ENCODE measurements around the gene PDF.

The PDF gene

DNA sequence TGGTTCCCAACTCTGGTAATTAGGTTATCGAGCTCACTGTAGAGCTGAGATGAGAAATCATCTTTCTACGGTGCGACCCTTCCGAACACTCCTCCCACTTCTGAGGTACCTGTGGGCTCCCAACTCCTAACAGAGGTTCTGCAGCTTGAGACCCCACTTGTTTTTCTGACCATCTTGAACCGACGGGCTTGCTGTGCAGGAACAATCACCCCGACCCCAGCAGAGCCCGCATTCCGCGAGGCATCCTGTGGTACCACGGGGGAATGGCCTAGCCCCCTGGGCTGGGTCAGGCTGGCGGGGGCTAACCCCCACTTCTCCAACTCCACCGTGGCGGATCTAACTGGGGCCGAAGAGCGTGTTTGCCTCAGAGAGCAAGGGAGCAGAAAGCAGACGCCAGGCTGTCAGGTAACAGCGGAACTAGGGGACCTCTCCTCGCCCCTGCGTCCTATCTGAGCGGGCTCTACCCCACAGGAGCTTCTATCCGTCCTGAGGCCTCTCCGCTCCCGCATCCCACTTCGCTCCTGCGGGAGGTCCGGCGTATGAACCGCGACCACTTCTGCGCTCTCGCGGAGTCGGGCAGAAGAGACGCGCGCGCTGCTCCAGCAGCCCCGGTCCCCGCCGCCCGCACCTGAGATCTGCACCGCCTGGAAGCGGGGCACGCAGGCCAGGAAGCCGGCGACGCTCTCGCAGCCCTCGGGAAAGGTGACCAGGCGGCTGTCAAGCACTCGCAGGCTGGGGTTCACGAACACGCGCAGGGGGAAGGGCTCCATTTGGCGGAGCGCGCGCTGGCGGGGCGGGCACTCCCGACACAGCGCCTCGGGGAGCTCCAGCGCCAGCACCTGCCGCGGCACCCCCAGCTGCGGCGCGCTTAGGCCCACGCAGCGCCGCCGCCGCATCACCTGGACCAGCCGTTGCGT lies 761 bp downstream of the PDF start:
- Histone ChIP-seq H2AFZ (ENCODE audit: low read depth, low read length) (peak overlapping the region; percentile 51), H3K4me3 (ENCODE audit: low read length) (peak overlapping the region; percentile 76), H3K9me3 (ENCODE audit: low read length) (no peaks in the 10 kb centered on the region), H3K27me3 (ENCODE audit: insufficient read depth, low read length) (no peaks in the 10 kb centered on the region), H3K4me1 (ENCODE audit: insufficient read depth, low read length) (peaks cover 20% of the 10 kb centered on the region), H3K36me3 (ENCODE audit: insufficient read depth, low read length) (peaks cover 70% of the 10 kb centered on the region)

DNA sequence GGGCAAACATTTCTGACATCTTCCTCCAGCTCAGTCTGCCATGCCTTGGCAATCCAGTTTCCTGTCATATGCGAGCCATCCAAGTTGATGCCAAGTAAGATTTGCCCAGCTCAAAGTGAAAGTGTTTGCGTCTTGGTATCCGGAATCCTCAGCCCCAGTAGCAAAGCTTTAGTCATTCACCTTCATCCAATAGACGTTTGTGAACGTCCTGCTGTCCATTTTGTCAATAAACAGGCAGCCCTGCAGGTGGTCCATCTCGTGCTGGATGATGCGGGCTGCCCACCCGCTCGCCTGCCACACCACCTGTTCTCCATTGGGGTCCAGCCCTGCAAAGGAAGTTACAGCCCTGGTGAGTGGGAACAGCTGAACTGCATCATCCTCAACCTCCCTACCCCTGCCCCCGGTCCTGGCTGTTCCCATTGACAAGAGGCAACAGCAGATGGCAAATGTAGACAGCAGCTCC lies 1.5 kb downstream of the PDF start:
- no peak overlapping the region for H2AFZ ChIP-seq (ENCODE audit: low read depth, low read length)
- H3K36me3 ChIP-seq (ENCODE audit: insufficient read depth, low read length), result peaks cover 69% of the 10 kb centered on the region
- H3K4me3 ChIP-seq (ENCODE audit: low read length), result peak overlapping the region; percentile 76
- H3K4me1 ChIP-seq (ENCODE audit: insufficient read depth, low read length), result peaks cover 20% of the 10 kb centered on the region
- H3K9me3 ChIP-seq (ENCODE audit: low read length), result no peaks in the 10 kb centered on the region
- no peaks in the 10 kb centered on the region for H3K27me3 ChIP-seq (ENCODE audit: insufficient read depth, low read length)

DNA sequence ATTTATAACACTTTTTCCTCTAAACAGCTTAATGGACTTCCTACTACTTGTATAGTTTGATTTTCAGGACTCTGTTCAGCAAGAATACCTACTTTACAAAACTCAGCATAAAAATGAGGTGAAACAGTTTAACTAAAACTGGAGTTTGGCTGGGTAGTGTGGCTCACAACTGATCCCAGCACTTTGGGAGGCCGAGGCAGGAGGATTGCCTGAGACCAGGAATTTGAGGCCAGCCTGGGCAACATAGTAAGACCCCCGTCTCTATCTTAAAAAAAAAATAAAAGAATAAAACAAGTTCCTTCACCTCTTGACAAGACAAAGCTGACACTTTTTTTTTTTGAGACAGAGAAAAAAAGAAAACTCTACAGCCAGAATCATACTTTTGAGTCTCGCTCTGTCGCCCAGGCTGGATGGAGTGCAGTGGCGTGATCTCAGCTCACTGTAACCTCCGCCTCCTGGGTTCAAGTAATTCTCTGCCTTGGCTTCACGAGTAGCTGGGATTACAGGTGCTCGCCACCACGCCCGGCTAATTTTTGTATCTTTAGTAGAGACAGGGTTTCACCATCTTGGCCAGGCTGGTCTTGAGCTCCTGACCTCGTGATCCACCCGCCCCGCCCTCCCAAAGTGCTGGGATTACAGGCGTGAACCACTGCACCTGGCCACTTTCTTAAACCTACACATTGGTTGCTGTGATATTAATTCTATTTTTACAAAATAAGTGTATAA lies 2.6 kb downstream of the PDF start:
- Histone ChIP-seq H3K36me3 (ENCODE audit: insufficient read depth, low read length) (peaks cover 68% of the 10 kb centered on the region), H2AFZ (ENCODE audit: low read depth, low read length) (no peak overlapping the region), H3K27me3 (ENCODE audit: insufficient read depth, low read length) (no peaks in the 10 kb centered on the region), H3K4me3 (ENCODE audit: low read length) (no peak overlapping the region), H3K9me3 (ENCODE audit: low read length) (no peaks in the 10 kb centered on the region), H3K4me1 (ENCODE audit: insufficient read depth, low read length) (peaks cover 20% of the 10 kb centered on the region)

DNA sequence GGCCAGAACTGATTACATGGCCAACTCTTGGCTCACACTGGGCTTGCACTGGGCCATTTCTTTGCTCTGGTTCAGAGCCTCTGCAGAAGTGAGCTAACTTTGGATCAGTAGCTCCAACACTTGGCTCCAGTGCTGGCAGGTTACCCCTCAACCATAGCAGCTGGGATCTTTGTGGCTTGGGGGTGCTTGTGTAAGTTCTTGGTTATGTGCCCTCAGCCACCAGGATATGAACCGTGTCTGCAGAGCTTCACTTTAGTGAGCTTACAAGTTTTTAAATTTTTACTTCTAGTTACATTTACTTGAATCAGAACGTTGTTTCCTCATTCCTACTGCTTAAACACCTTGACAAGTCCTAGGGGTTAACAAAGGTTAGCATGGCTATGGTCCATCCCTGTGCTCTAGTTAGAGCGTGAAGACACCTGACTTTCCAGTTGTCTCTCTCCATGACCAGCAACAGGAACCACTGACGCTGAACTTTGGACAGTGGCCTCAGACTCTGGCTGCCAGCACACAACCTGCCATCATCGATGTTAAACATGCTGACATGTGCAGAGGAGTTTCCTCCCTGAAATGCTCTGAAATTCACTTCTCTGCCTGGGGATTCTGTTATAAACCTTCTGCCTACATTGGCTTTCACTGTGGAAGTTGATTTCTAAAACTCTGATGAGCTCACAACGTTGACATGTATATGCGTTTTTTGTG lies 4.1 kb downstream of the PDF start:
- H3K4me1 ChIP-seq (ENCODE audit: insufficient read depth, low read length), result peaks cover 20% of the 10 kb centered on the region
- H3K36me3 ChIP-seq (ENCODE audit: insufficient read depth, low read length), result peaks cover 75% of the 10 kb centered on the region
- H2AFZ ChIP-seq (ENCODE audit: low read depth, low read length), result no peak overlapping the region
- H3K27me3 ChIP-seq (ENCODE audit: insufficient read depth, low read length), result no peaks in the 10 kb centered on the region
- no peak overlapping the region for H3K4me3 ChIP-seq (ENCODE audit: low read length)
- no peaks in the 10 kb centered on the region for H3K9me3 ChIP-seq (ENCODE audit: low read length)

DNA sequence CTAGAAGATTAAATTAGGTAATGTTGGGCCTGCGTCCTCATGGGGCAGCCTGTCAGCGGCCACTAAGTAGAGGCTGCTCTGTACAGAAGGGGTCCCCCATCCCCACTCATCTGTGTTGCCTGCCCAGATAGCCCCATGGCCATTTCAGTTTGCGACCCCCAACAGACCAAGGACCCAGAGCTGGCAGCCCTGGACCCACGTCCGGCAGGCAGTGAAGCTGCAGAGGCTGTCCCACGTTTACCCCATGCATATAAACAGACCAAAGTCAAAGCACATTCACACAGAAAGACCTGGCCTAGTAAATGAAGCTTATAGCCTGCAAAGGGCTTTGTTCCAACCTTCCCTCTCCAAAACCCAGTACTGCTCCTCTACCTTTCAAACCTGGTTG lies 4.6 kb downstream of the PDF start:
- Histone ChIP-seq H3K4me1 (ENCODE audit: insufficient read depth, low read length) (peaks cover 18% of the 10 kb centered on the region), H3K36me3 (ENCODE audit: insufficient read depth, low read length) (peaks cover 80% of the 10 kb centered on the region), H2AFZ (ENCODE audit: low read depth, low read length) (no peak overlapping the region), H3K4me3 (ENCODE audit: low read length) (no peak overlapping the region), H3K9me3 (ENCODE audit: low read length) (no peaks in the 10 kb centered on the region), H3K27me3 (ENCODE audit: insufficient read depth, low read length) (no peaks in the 10 kb centered on the region)

DNA sequence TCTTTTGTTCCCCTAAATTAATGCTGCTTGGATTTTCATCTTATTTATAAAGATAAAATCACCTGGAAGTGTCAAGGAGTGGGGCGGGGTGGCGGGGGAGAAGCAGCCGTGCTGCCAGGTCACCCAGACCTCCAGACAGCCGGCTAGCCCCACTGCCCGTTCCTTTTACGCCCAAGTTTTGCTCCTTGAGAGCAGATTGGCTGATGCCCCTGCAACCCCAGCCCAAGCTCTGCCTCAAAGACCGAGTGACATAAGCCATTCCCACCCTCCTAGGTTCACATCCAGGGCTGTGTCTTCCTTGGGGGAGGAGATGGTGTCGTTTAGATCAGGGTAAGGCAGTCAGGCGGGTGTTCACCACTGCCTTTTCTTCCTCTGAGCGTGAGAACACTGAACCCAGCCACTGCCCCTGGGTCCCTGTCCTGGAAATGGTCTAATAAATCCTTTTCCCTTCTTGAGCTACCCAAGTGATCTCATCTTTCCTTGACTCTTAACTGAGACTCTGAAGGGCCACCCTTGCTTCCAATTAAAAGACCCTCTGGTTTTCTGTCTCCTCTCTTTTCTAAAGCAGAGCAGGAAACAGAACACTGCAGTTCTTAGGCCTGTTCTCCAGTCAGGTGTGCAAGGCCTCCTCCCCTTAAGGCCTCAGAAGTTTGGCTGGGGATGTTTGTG lies 5.7 kb downstream of the PDF start:
- Histone ChIP-seq H3K27me3 (ENCODE audit: insufficient read depth, low read length) (no peaks in the 10 kb centered on the region), H3K9me3 (ENCODE audit: low read length) (no peaks in the 10 kb centered on the region), H3K36me3 (ENCODE audit: insufficient read depth, low read length) (peaks cover 90% of the 10 kb centered on the region), H2AFZ (ENCODE audit: low read depth, low read length) (no peak overlapping the region), H3K4me3 (ENCODE audit: low read length) (no peak overlapping the region), H3K4me1 (ENCODE audit: insufficient read depth, low read length) (peaks cover 16% of the 10 kb centered on the region)

DNA sequence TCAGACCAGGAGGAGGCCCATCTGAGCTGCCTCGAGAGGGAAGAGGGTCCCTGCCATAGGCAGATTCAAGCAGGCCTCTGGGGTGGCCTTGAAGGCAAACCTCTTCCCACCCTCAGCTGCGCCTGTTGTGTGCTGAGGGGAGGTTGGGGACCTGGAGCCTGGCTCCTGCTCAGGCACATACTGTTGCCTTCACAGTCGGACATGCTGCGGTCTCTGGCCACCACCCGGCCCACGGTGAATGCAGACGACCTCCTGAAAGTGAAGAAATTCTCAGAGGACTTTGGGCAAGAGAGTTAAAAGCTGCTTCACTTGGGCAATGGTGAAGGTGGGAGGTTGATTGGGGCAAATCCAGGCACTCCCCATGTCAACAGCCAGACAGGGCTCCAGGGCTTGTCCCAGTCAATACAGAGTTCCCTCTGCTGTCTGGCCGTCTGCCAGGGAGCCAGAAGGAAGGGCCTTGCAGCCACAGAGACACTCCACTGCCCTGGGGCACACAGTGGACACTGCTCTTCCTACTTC lies 6.3 kb downstream of the PDF start:
- H3K4me1 ChIP-seq (ENCODE audit: insufficient read depth, low read length), result peaks cover 10% of the 10 kb centered on the region
- no peaks in the 10 kb centered on the region for H3K27me3 ChIP-seq (ENCODE audit: insufficient read depth, low read length)
- no peak overlapping the region for H3K4me3 ChIP-seq (ENCODE audit: low read length)
- no peaks in the 10 kb centered on the region for H3K9me3 ChIP-seq (ENCODE audit: low read length)
- H3K36me3 ChIP-seq (ENCODE audit: insufficient read depth, low read length), result peaks cover 91% of the 10 kb centered on the region
- H2AFZ ChIP-seq (ENCODE audit: low read depth, low read length), result no peak overlapping the region

DNA sequence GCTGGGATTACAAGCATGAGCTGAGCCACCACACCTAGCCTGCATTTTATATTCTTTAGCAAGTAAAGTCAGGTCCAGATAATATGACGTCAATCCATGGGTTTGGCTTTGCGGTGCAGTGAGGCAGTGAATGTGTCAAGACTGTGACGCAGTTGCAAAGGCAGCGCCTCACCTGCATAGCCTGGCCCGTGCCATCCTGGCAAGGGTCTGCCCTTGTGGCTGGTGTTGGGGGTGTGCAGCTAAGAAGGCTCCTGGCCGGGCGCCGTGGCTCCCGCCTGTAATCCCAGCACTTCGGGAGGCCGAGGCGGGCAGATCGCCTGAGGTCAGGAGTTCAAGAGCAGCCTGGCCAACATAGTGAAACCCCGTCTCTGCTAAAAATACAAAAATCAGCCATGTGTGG lies 7.0 kb downstream of the PDF start:
- H2AFZ ChIP-seq (ENCODE audit: low read depth, low read length), result no peak overlapping the region
- no peaks in the 10 kb centered on the region for H3K27me3 ChIP-seq (ENCODE audit: insufficient read depth, low read length)
- no peaks in the 10 kb centered on the region for H3K9me3 ChIP-seq (ENCODE audit: low read length)
- no peak overlapping the region for H3K4me3 ChIP-seq (ENCODE audit: low read length)
- peaks cover 3% of the 10 kb centered on the region for H3K4me1 ChIP-seq (ENCODE audit: insufficient read depth, low read length)
- peaks cover 91% of the 10 kb centered on the region for H3K36me3 ChIP-seq (ENCODE audit: insufficient read depth, low read length)

DNA sequence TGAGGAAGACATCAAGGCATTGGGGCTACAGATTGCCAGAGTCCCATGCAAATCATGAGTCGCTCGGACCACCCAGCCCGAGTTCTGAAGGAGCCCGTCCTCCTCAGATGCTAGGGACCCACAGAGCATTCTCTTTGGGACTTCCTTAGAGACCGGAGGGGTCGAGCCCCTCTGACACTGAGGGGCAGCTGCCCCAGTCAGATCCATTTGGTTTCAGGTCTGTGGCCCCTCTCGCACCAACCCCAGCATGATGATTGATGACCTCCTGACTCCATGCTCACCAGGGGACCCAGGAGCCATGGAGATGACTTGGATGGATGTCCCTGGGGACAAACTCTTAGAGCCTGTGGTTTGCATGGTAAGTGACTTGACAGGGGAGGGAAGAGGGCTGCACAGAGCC lies 8.0 kb downstream of the PDF start:
- Histone ChIP-seq H3K9me3 (ENCODE audit: low read length) (no peaks in the 10 kb centered on the region), H3K4me3 (ENCODE audit: low read length) (no peak overlapping the region), H3K27me3 (ENCODE audit: insufficient read depth, low read length) (no peaks in the 10 kb centered on the region), H3K36me3 (ENCODE audit: insufficient read depth, low read length) (peaks cover 90% of the 10 kb centered on the region), H3K4me1 (ENCODE audit: insufficient read depth, low read length) (no peaks in the 10 kb centered on the region), H2AFZ (ENCODE audit: low read depth, low read length) (no peak overlapping the region)

DNA sequence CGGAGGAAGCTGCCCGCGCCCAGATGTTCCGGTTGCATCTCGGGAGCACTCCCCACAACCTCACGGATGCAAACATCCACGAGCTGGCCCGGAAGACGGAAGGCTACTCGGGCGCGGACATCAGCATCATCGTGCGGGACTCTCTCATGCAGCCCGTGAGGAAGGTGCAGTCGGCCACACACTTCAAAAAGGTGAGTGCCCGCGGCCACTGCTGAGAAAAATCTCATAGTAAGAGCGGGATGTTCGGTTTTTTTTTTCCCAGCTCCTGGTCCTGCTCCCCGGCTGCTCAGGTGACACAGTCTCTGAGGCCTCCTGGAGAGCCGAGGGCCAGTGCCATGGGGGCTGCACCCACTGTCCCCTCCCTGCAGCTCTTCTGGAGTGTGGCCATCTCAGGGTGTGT lies 9.3 kb downstream of the PDF start:
- Histone ChIP-seq H3K4me3 (ENCODE audit: low read length) (no peak overlapping the region), H2AFZ (ENCODE audit: low read depth, low read length) (no peak overlapping the region), H3K9me3 (ENCODE audit: low read length) (no peaks in the 10 kb centered on the region), H3K4me1 (ENCODE audit: insufficient read depth, low read length) (no peaks in the 10 kb centered on the region), H3K36me3 (ENCODE audit: insufficient read depth, low read length) (peaks cover 89% of the 10 kb centered on the region), H3K27me3 (ENCODE audit: insufficient read depth, low read length) (no peaks in the 10 kb centered on the region)

DNA sequence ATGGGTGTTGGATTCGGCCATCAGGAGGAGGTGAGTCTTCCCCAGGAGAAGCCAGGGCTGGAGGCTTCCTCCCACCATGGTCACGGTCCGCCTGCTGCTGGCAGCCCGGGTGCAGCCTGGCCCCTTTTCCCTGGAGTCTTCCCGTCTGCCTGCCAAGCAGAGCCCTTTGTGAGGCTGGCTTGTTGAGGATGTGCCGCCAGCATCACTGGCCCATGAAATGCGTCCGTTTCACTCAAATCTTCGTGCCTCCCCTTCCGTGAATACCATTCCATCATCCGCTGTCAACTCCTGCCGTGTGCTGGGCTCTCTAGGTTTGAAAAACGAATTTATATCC lies 9.7 kb downstream of the PDF start:
- Histone ChIP-seq H3K4me1 (ENCODE audit: insufficient read depth, low read length) (no peaks in the 10 kb centered on the region), H3K27me3 (ENCODE audit: insufficient read depth, low read length) (no peaks in the 10 kb centered on the region), H2AFZ (ENCODE audit: low read depth, low read length) (no peak overlapping the region), H3K4me3 (ENCODE audit: low read length) (no peak overlapping the region), H3K9me3 (ENCODE audit: low read length) (no peaks in the 10 kb centered on the region), H3K36me3 (ENCODE audit: insufficient read depth, low read length) (peaks cover 89% of the 10 kb centered on the region)

DNA sequence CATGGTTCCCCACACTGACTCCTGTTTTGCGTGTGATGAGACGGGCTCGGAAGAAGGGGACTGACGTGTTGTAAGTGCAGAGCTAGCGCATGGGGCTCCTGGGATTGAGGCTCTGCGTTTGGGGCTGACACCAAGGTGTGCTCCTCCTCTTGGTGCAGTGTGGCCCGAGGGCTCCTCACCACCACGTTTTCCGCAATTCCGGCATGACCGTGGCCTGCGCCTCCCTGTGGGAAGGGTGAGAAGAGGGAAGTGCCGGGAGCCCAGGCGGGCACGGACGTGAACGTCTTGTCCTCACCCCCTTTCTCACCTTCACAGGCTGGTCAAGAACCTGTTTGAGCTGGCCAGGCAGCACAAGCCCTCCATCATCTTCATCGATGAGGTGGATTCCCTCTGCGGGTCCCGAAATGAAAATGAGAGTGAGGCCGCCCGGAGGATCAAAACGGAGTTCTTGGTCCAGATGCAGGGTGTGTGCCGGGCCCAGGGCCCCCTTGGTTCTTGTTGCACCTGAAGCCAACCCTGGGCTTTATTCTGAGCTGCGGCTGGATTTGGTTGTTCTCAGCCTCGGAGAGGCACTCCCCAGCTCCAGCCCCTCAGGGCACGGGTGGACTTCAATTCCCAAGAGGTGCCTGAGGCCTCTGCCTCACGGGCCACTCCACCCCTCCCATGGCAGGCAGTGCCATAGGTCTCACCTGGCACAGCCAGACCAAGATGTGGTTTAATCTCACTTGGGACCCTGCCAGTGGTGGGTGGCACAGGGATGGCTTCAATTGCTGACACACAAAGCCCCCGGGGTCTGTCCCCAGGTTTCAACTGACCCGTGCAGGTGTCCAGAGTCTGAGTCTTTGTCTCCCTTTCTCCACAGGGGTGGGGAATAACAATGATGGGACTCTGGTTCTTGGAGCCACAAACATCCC lies 10.3 kb downstream of the PDF start:
- Histone ChIP-seq H3K36me3 (ENCODE audit: insufficient read depth, low read length) (peaks cover 90% of the 10 kb centered on the region), H3K9me3 (ENCODE audit: low read length) (no peaks in the 10 kb centered on the region)

More for the DNA sequence above, 10.3 kb downstream of the PDF start:
- no peaks in the 10 kb centered on the region for H3K27me3 ChIP-seq (ENCODE audit: insufficient read depth, low read length)
- no peak overlapping the region for H2AFZ ChIP-seq (ENCODE audit: low read depth, low read length)
- no peak overlapping the region for H3K4me3 ChIP-seq (ENCODE audit: low read length)
- H3K4me1 ChIP-seq (ENCODE audit: insufficient read depth, low read length), result no peaks in the 10 kb centered on the region

Measured in neuron (in vitro differentiated cells).